ENCODE measurements around the gene LYAR.

The LYAR gene

GRCh38 chr4:4228356-4228668 lies 61.6 kb downstream of the LYAR start:
- no peak overlapping the region for H2BK5ac ChIP-seq (ENCODE audit: low read depth, low read length, poor library complexity)
- WGBS (ENCODE audit: extremely low coverage, insufficient coverage, insufficient read length), result no CpG with 5 or more reads among the region's 1 CpG
- H2AK5ac ChIP-seq (ENCODE audit: low read length), result no peak overlapping the region

GRCh38 chr4:4227510-4228355 lies 62.2 kb downstream of the LYAR start:
- Histone ChIP-seq H2BK5ac (ENCODE audit: low read depth, low read length, poor library complexity) (no peak overlapping the region), H2BK12ac (ENCODE audit: low read length) (no peak overlapping the region), H2AFZ (ENCODE audit: insufficient read depth, low read length, poor library complexity) (no peak overlapping the region), H3K18ac (ENCODE audit: low read length) (no peak overlapping the region), H3K4ac (ENCODE audit: low read depth, low read length) (no peak overlapping the region), H3K23ac (ENCODE audit: low read length) (no peak overlapping the region), H3K4me2 (ENCODE audit: low read length) (no peak overlapping the region), H3K27me3 (ENCODE audit: insufficient read depth, low read length) (peaks cover 34% of the 10 kb centered on the region), H3K14ac (ENCODE audit: low read length) (no peak overlapping the region), H3K36me3 (ENCODE audit: control insufficient read depth in 1 of 2, insufficient read depth in 2 of 2, low read length in 2 of 2) (no peaks in the 10 kb centered on the region), H4K12ac (ENCODE audit: low read depth, low read length) (no peak overlapping the region), H3K79me1 (ENCODE audit: low read length) (no peaks in the 10 kb centered on the region), H3K4me3 (ENCODE audit: low read depth, low read length) (no peak overlapping the region), H2BK120ac (ENCODE audit: insufficient read depth, low read length, poor library complexity) (no peak overlapping the region), H3K9me3 (ENCODE audit: insufficient read depth, low read depth, low read length) (peaks cover 14% of the 10 kb centered on the region), H3K4me1 (ENCODE audit: control insufficient read depth in 1 of 2, insufficient read depth in 2 of 2, low read length in 2 of 2) (no peaks in the 10 kb centered on the region), H4K91ac (ENCODE audit: low read depth, low read length) (no peak overlapping the region), H2AK5ac (ENCODE audit: low read length) (no peak overlapping the region), H3K9ac (ENCODE audit: low read length) (no peak overlapping the region), H3K27ac (ENCODE audit: low read depth, low read length) (no peak overlapping the region), H4K8ac (ENCODE audit: low read depth, low read length) (no peak overlapping the region), H3K79me2 (ENCODE audit: control insufficient read depth, insufficient read depth, low read length, poor library complexity) (no peaks in the 10 kb centered on the region)
- WGBS (ENCODE audit: extremely low coverage, insufficient coverage, insufficient read length), result no CpG with 5 or more reads among the region's 51 CpGs
- no peak for DNase-seq

More at GRCh38 chr4:4228356-4228668, 61.6 kb downstream of the LYAR start:
- Histone ChIP-seq H4K91ac (ENCODE audit: low read depth, low read length) (no peak overlapping the region), H4K8ac (ENCODE audit: low read depth, low read length) (no peak overlapping the region), H3K9ac (ENCODE audit: low read length) (no peak overlapping the region), H3K18ac (ENCODE audit: low read length) (no peak overlapping the region), H3K27ac (ENCODE audit: low read depth, low read length) (no peak overlapping the region), H2AFZ (ENCODE audit: insufficient read depth, low read length, poor library complexity) (no peak overlapping the region), H3K4me3 (ENCODE audit: low read depth, low read length) (no peak overlapping the region), H3K79me2 (ENCODE audit: control insufficient read depth, insufficient read depth, low read length, poor library complexity) (no peaks in the 10 kb centered on the region), H3K4me1 (ENCODE audit: control insufficient read depth in 1 of 2, insufficient read depth in 2 of 2, low read length in 2 of 2) (no peaks in the 10 kb centered on the region), H3K23ac (ENCODE audit: low read length) (no peak overlapping the region), H3K14ac (ENCODE audit: low read length) (no peak overlapping the region), H3K79me1 (ENCODE audit: low read length) (no peaks in the 10 kb centered on the region), H3K36me3 (ENCODE audit: control insufficient read depth in 1 of 2, insufficient read depth in 2 of 2, low read length in 2 of 2) (no peaks in the 10 kb centered on the region), H2BK12ac (ENCODE audit: low read length) (no peak overlapping the region), H3K4ac (ENCODE audit: low read depth, low read length) (no peak overlapping the region), H3K9me3 (ENCODE audit: insufficient read depth, low read depth, low read length) (peaks cover 14% of the 10 kb centered on the region), H3K4me2 (ENCODE audit: low read length) (no peak overlapping the region), H3K27me3 (ENCODE audit: insufficient read depth, low read length) (peaks cover 34% of the 10 kb centered on the region), H2BK120ac (ENCODE audit: insufficient read depth, low read length, poor library complexity) (no peak overlapping the region), H4K12ac (ENCODE audit: low read depth, low read length) (no peak overlapping the region)
- no peak for DNase-seq

GRCh38 chr4:4226606-4227438 lies 63.1 kb downstream of the LYAR start, which contains the start of gene OTOP1:
TSS of gene OTOP1 (minus strand) at chr4:4226929. CDS start at chr4:4226864, 65 bp downstream.
- no peaks in the 10 kb centered on the region for H3K36me3 ChIP-seq (ENCODE audit: control insufficient read depth in 1 of 2, insufficient read depth in 2 of 2, low read length in 2 of 2)
- H3K79me2 ChIP-seq (ENCODE audit: control insufficient read depth, insufficient read depth, low read length, poor library complexity), result no peaks in the 10 kb centered on the region
- H3K23ac ChIP-seq (ENCODE audit: low read length), result no peak within 1 kb of the TSS
- peaks cover 34% of the 10 kb centered on the region for H3K27me3 ChIP-seq (ENCODE audit: insufficient read depth, low read length)
- H3K4ac ChIP-seq (ENCODE audit: low read depth, low read length), result no peak within 1 kb of the TSS
- H2BK5ac ChIP-seq (ENCODE audit: low read depth, low read length, poor library complexity), result no peak within 1 kb of the TSS
- no peak for DNase-seq
- no peak within 1 kb of the TSS for H4K91ac ChIP-seq (ENCODE audit: low read depth, low read length)
- no peak within 1 kb of the TSS for H3K27ac ChIP-seq (ENCODE audit: low read depth, low read length)
- no peak within 1 kb of the TSS for H3K18ac ChIP-seq (ENCODE audit: low read length)
- no peak within 1 kb of the TSS for H3K14ac ChIP-seq (ENCODE audit: low read length)
- no peak within 1 kb of the TSS for H3K9ac ChIP-seq (ENCODE audit: low read length)
- H2BK120ac ChIP-seq (ENCODE audit: insufficient read depth, low read length, poor library complexity), result no peak within 1 kb of the TSS
- no peak within 1 kb of the TSS for H2BK12ac ChIP-seq (ENCODE audit: low read length)
- no peaks in the 10 kb centered on the region for H3K4me1 ChIP-seq (ENCODE audit: control insufficient read depth in 1 of 2, insufficient read depth in 2 of 2, low read length in 2 of 2)
- H3K4me2 ChIP-seq (ENCODE audit: low read length), result no peak within 1 kb of the TSS
- no peak within 1 kb of the TSS for H2AFZ ChIP-seq (ENCODE audit: insufficient read depth, low read length, poor library complexity)
- no peaks in the 10 kb centered on the region for H3K79me1 ChIP-seq (ENCODE audit: low read length)
- H3K4me3 ChIP-seq (ENCODE audit: low read depth, low read length), result no peak within 1 kb of the TSS
- peaks cover 14% of the 10 kb centered on the region for H3K9me3 ChIP-seq (ENCODE audit: insufficient read depth, low read depth, low read length)
- H2AK5ac ChIP-seq (ENCODE audit: low read length), result no peak within 1 kb of the TSS
- no peak within 1 kb of the TSS for H4K12ac ChIP-seq (ENCODE audit: low read depth, low read length)
- no peak within 1 kb of the TSS for H4K8ac ChIP-seq (ENCODE audit: low read depth, low read length)
- WGBS (ENCODE audit: extremely low coverage, insufficient coverage, insufficient read length), result no CpG with 5 or more reads among the region's 82 CpGs

- H3K18ac ChIP-seq (ENCODE audit: low read length), result no peak overlapping the region
- H2BK120ac ChIP-seq (ENCODE audit: insufficient read depth, low read length, poor library complexity), result no peak overlapping the region
- H4K8ac ChIP-seq (ENCODE audit: low read depth, low read length), result no peak overlapping the region
- H3K9me3 ChIP-seq (ENCODE audit: insufficient read depth, low read depth, low read length), result peaks cover 14% of the 10 kb centered on the region
- H3K79me1 ChIP-seq (ENCODE audit: low read length), result no peaks in the 10 kb centered on the region
- H2AFZ ChIP-seq (ENCODE audit: insufficient read depth, low read length, poor library complexity), result no peak overlapping the region
- H2AK5ac ChIP-seq (ENCODE audit: low read length), result no peak overlapping the region
- no peak overlapping the region for H4K91ac ChIP-seq (ENCODE audit: low read depth, low read length)
- WGBS (ENCODE audit: extremely low coverage, insufficient coverage, insufficient read length), result no CpG with 5 or more reads among the region's 41 CpGs
- no peak overlapping the region for H4K12ac ChIP-seq (ENCODE audit: low read depth, low read length)
- H3K9ac ChIP-seq (ENCODE audit: low read length), result no peak overlapping the region
- H3K27ac ChIP-seq (ENCODE audit: low read depth, low read length), result no peak overlapping the region
- no peak overlapping the region for H3K23ac ChIP-seq (ENCODE audit: low read length)
- no peaks in the 10 kb centered on the region for H3K79me2 ChIP-seq (ENCODE audit: control insufficient read depth, insufficient read depth, low read length, poor library complexity)
- H3K4me3 ChIP-seq (ENCODE audit: low read depth, low read length), result no peak overlapping the region
- no peak for DNase-seq
- H3K4me1 ChIP-seq (ENCODE audit: control insufficient read depth in 1 of 2, insufficient read depth in 2 of 2, low read length in 2 of 2), result no peaks in the 10 kb centered on the region
- H3K14ac ChIP-seq (ENCODE audit: low read length), result no peak overlapping the region
- H3K36me3 ChIP-seq (ENCODE audit: control insufficient read depth in 1 of 2, insufficient read depth in 2 of 2, low read length in 2 of 2), result no peaks in the 10 kb centered on the region
- H3K27me3 ChIP-seq (ENCODE audit: insufficient read depth, low read length), result peaks cover 34% of the 10 kb centered on the region
- H3K4ac ChIP-seq (ENCODE audit: low read depth, low read length), result no peak overlapping the region
- no peak overlapping the region for H3K4me2 ChIP-seq (ENCODE audit: low read length)
- no peak overlapping the region for H2BK12ac ChIP-seq (ENCODE audit: low read length)
- H2BK5ac ChIP-seq (ENCODE audit: low read depth, low read length, poor library complexity), result no peak overlapping the region
Observed at GRCh38 chr4:4225915-4226605, 63.9 kb downstream of the LYAR start.

Data from trophoblast cell (in vitro differentiated cells and primary cell).